Stimulated activated CD4-positive, alpha-beta T cell treated with anti-CD3 and anti-CD28 coated beads, Interleukin-12 subunit alpha, Interleukin-12 subunit beta, amount 100 ng/mL, for 48 hours (primary cell): ENCODE results near the gene CETN1.

ENCODE experiments used
- DNase-seq, 3 donors: peaks; one replicate each; pipeline ENCODE4 v3.0.0-alpha.2; 2020; ENCODE audit warnings: low read depth in 2 of 3, low spot score in 1 of 3

CETN1 gene

GRCh38 chr18:622289-622688 is 42.1 kb downstream of the CETN1 start:
- no peak for DNase-seq

GRCh38 chr18:623761-624620 is 43.8 kb downstream of the CETN1 start:
- DNase-seq, result peak; percentile 21 to 62 (median 54)

DNA sequence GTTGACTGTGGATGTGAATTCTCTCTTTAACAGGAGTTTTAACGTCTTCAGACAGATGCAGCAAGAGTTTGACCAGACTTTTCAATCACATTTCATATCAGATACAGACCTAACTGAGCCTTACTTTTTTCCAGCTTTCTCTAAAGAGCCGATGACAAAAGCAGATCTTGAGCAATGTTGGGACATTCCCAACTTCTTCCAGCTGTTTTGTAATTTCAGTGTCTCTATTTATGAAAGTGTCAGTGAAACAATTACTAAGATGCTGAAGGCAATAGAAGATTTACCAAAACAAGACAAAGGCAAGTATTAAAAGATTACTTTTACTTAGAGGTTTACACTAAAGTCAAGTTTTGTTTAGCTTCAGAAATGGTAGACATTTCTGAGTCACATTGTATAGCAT is 47.1 kb downstream of the CETN1 start:
- DNase-seq, result no peak

- no peak for DNase-seq
Observed at GRCh38 chr18:629269-630150, 49.3 kb downstream of the CETN1 start.

DNA sequence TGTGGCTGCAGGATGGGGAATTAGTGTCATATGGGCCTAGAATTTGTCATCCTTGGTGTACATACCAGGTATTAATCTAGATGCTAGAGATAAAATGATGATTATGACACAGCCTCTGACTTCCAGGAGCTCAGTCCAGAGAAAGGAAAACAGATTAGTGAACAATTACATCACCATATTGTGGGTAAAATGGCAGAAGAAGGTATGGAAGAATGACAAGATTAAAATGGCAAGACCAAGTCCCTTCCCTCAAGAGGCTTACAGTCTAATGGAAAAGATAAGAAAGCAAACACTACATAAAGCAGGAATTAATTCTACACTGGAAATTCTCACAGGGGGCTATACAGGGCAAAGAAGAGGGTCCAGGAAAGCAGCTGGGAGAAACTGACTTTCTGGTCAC is 51.4 kb downstream of the CETN1 start:
- DNase-seq, result no peak
